KMS-11 (cell line): ENCODE results near the gene CELF2.
"Not testable (repeated sequence)": the region's sequence is repeated elsewhere in the genome, so short reads cannot be mapped to it uniquely, and the experiment has no call there.

Experiments
- H2AFZ ChIP-seq: fragments of 200-600 bp; sonication (generic); 2 replicates; pipeline ENCODE4 v1.6.1; 2016; ENCODE audit warnings: antibody characterized with exemption, mixed run types, low read depth
- H3K27ac ChIP-seq: fragments of 200-600 bp; sonication (generic); 2 replicates; pipeline ENCODE4 v1.6.1; 2016; ENCODE audit warnings: mild to moderate bottlenecking, mixed run types
- H3K27me3 ChIP-seq: fragments of 200-600 bp; sonication (generic); 2 replicates; pipeline ENCODE4 v1.6.1; 2017; ENCODE audit warnings: mild to moderate bottlenecking, low read depth, mixed run types, moderate library complexity; ENCODE audit not compliant: insufficient read depth
- H3K36me3 ChIP-seq: fragments of 200-600 bp; sonication (generic); 2 replicates; pipeline ENCODE4 v1.6.1; 2017; ENCODE audit warnings: mild to moderate bottlenecking, mixed run types; ENCODE audit not compliant: insufficient read depth
- H3K4me1 ChIP-seq: fragments of 200-600 bp; sonication (generic); 2 replicates; pipeline ENCODE4 v1.6.1; 2016; ENCODE audit warnings: mild to moderate bottlenecking, low read depth, mixed run types; ENCODE audit not compliant: poor library complexity, severe bottlenecking
- H3K4me2 ChIP-seq: fragments of 200-600 bp; sonication (generic); 2 replicates; pipeline ENCODE4 v1.7.0; 2016; ENCODE audit warnings: mild to moderate bottlenecking, mixed run types
- H3K4me3 ChIP-seq: fragments of 200-600 bp; sonication (generic); IDR thresholded peaks from 2 replicates; pipeline ENCODE4 v1.6.1; 2017; ENCODE audit warnings: low read depth, low read length, mixed read lengths; ENCODE audit not compliant: insufficient read depth
- H3K79me2 ChIP-seq: fragments of 200-600 bp; sonication (generic); 2 replicates; pipeline ENCODE4 v1.6.1; 2016; ENCODE audit warnings: low read depth, mixed run types; ENCODE audit not compliant: insufficient read depth
- H3K9ac ChIP-seq: fragments of 200-600 bp; sonication (generic); 2 replicates; pipeline ENCODE4 v1.6.1; 2016; ENCODE audit warnings: mild to moderate bottlenecking, mixed run types
- H4K20me1 ChIP-seq: fragments of 200-600 bp; sonication (generic); 2 replicates; pipeline ENCODE4 v1.6.1; 2016; ENCODE audit warnings: mild to moderate bottlenecking, mixed run types; ENCODE audit not compliant: insufficient read depth
- TF ChIP-seq, protein P1 (sequence below): fragments of 200-600 bp; sonication (generic); conservative IDR thresholded peaks from 2 replicates; pipeline ENCODE4 v1.6.1; 2017; ENCODE audit warnings: low read depth, mild to moderate bottlenecking, antibody characterized with exemption, low read length, moderate library complexity, mixed read lengths

The CELF2 gene

GRCh38 chr10:10995120-10995519 lies 22.6 kb upstream of the CELF2 start:
- no peak overlapping the region for H2AFZ ChIP-seq
- no peaks in the 10 kb centered on the region for H3K36me3 ChIP-seq
- no peaks in the 10 kb centered on the region for H3K27me3 ChIP-seq
- H3K79me2 ChIP-seq: no peaks in the 10 kb centered on the region
- TF ChIP-seq, protein P1, sequence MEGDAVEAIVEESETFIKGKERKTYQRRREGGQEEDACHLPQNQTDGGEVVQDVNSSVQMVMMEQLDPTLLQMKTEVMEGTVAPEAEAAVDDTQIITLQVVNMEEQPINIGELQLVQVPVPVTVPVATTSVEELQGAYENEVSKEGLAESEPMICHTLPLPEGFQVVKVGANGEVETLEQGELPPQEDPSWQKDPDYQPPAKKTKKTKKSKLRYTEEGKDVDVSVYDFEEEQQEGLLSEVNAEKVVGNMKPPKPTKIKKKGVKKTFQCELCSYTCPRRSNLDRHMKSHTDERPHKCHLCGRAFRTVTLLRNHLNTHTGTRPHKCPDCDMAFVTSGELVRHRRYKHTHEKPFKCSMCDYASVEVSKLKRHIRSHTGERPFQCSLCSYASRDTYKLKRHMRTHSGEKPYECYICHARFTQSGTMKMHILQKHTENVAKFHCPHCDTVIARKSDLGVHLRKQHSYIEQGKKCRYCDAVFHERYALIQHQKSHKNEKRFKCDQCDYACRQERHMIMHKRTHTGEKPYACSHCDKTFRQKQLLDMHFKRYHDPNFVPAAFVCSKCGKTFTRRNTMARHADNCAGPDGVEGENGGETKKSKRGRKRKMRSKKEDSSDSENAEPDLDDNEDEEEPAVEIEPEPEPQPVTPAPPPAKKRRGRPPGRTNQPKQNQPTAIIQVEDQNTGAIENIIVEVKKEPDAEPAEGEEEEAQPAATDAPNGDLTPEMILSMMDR: no peak
- H3K27ac ChIP-seq: no peak overlapping the region
- H4K20me1 ChIP-seq: no peaks in the 10 kb centered on the region
- no peak overlapping the region for H3K9ac ChIP-seq
- H3K4me2 ChIP-seq: no peak overlapping the region
- H3K4me1 ChIP-seq: no peaks in the 10 kb centered on the region
- no peak overlapping the region for H3K4me3 ChIP-seq

DNA sequence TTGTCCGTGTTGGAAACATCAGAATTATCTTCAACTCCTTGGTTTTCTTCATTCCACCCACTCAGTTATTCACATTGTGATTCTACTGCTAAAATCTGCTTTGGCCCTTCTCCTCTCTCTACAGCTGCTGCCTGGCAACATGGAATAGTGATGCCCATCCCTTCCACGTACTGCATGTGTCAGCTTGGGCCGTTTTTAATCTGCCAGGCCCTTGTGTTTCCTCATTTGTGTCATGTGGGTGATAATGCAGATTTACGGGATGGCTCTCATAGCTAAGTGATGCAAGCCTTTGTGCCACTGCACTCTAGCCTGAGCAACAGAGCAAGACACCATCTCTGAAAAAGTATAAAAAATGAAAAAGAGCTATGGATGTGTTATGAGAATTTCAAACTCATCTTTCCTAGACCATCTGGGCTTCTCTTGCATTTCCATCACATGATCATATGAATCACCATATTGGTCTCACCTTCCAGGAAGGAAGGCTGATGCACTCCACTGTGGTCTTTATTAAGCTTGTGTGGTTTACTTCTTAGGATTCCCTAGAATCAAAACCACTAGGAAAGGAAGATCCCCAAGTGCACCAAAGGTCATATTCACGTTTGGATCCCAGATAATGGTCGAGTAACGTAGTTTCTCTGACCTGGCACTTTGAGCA lies 20.6 kb upstream of the CELF2 start:
- H3K4me2 ChIP-seq: no peak overlapping the region
- H3K79me2 ChIP-seq: no peaks in the 10 kb centered on the region
- no peaks in the 10 kb centered on the region for H3K4me1 ChIP-seq
- H2AFZ ChIP-seq: no peak overlapping the region
- TF ChIP-seq, protein P1: no peak
- H4K20me1 ChIP-seq: no peaks in the 10 kb centered on the region
- no peak overlapping the region for H3K4me3 ChIP-seq
- no peak overlapping the region for H3K27ac ChIP-seq
- no peaks in the 10 kb centered on the region for H3K36me3 ChIP-seq
- no peak overlapping the region for H3K9ac ChIP-seq
- H3K27me3 ChIP-seq: no peaks in the 10 kb centered on the region

GRCh38 chr10:10999501-10999900 lies 18.2 kb upstream of the CELF2 start:
- not testable (repeated sequence) for H3K27me3 ChIP-seq, H3K4me2 ChIP-seq, H2AFZ ChIP-seq, H3K79me2 ChIP-seq, H3K36me3 ChIP-seq, H3K4me3 ChIP-seq, H4K20me1 ChIP-seq, H3K27ac ChIP-seq, H3K9ac ChIP-seq, H3K4me1 ChIP-seq

DNA sequence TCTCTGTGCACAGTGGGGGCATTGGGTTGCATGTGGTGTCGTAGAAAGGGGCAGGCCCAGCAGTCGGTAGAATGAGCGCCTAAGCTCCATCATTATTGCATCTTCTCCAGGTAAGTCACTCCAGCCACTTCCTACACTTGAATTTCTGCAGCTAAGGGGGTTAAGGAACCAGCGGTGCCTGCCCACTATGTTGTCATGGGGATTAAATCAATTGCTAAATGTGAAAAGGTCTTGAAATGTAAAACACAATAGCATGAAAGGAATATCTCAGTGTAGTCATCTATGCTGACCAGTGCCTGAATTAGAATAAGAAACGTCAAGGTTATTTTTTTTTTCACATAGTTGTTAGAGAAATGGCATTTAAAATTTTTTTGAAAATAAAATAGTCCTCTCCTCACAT lies 15.2 kb upstream of the CELF2 start:
- Histone ChIP-seq H3K4me2 (no peak overlapping the region), H2AFZ (no peak overlapping the region), H3K79me2 (no peaks in the 10 kb centered on the region), H3K27me3 (no peaks in the 10 kb centered on the region), H3K4me1 (no peaks in the 10 kb centered on the region), H3K27ac (no peak overlapping the region), H3K36me3 (no peaks in the 10 kb centered on the region), H3K9ac (no peak overlapping the region), H4K20me1 (no peaks in the 10 kb centered on the region), H3K4me3 (no peak overlapping the region)
- TF ChIP-seq, protein P1: no peak

DNA sequence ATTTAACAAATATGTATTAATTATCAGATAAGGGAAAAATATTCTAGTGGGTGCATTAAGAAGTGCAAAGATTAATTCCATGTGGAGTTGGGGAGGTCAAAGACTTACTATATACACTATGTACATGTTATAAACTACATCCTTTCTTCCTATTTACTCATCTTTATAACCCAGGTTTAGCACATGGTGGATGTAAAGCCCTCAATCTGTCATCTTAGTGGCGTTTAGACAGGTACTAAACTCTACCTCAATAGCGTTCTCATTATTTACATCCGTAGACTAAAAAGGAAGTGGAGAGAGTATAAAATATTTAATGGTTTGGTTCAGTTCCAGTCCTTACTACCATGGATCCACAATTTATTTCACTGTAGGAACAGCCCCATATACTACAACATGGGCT lies 14.8 kb upstream of the CELF2 start:
- Histone ChIP-seq H4K20me1 (no peaks in the 10 kb centered on the region), H3K4me1 (no peaks in the 10 kb centered on the region), H3K27me3 (no peaks in the 10 kb centered on the region), H3K4me2 (no peak overlapping the region), H3K79me2 (no peaks in the 10 kb centered on the region), H3K36me3 (no peaks in the 10 kb centered on the region), H3K9ac (no peak overlapping the region), H2AFZ (no peak overlapping the region), H3K27ac (no peak overlapping the region), H3K4me3 (no peak overlapping the region)
- TF ChIP-seq, protein P1: no peak
